Testis (tissue), 3 donors: ENCODE results near the gene ALDH9A1. TPM values are rescaled to one million over a fixed set of nuclear protein-coding genes. Genes with fewer than 3 reads are reported as not detected.

ENCODE experiments used
- DNase-seq: peaks from one replicate; pipeline ENCODE4 v3.0.0-alpha.2; 2019
- H3K27ac ChIP-seq, 2 donors: fragments of 200-600 bp; sonication (generic); one replicate each; pipeline ENCODE4 v1.5.1; 2019
- H3K27me3 ChIP-seq: fragments of 200-600 bp; sonication (generic); one replicate; pipeline ENCODE4 v1.5.1; 2019
- H3K36me3 ChIP-seq: fragments of 200-600 bp; sonication (generic); one replicate; pipeline ENCODE4 v1.5.1; 2017; ENCODE audit warnings: low read depth; ENCODE audit errors: missing control alignments
- H3K4me1 ChIP-seq: fragments of 200-600 bp; sonication (generic); one replicate; pipeline ENCODE4 v1.5.1; 2019
- H3K4me3 ChIP-seq, 2 donors: fragments of 200-600 bp; sonication (generic); one replicate each; pipeline ENCODE4 v1.5.1; 2017 to 2019
- H3K9me3 ChIP-seq: fragments of 200-600 bp; sonication (generic); one replicate; pipeline ENCODE4 v1.5.1; 2017
- POLR2A ChIP-seq: fragments of 450-650 bp; IDR thresholded peaks from one replicate; pipeline ENCODE4 v1.6.1; 2017; ENCODE audit warnings: antibody characterized with exemption, mild to moderate bottlenecking, moderate library complexity
- WGBS, 2 donors: methylation state at CpG; one replicate each; pipeline ENCODE4 v1.1.5; 2018; 5-methylcytosine and 5-hydroxymethylcytosine counted together
- intact Hi-C: fragments of 100-400 bp; cut with DNase I; formaldehyde crosslinking; loops from one replicate; pipeline ENCODE4 v1.15.1; 2023; ENCODE audit warnings: low total_unique reads
- polyA plus RNA-seq: library from polyadenylated mRNA; stranded (reverse); fragments of 350-450 nt; fragmentation: Illumina TruSeq; extraction: RNeasy Lipid Tissue Mini Kit (QIAGEN cat#74804); gene quantifications from one replicate; pipeline ENCODE4 v1.2.3, GENCODE V29; 2014; ENCODE audit warnings: low read depth, low replicate concordance; ENCODE audit not compliant: insufficient read depth
- total RNA-seq, 2 donors: library from RNA; depleted of rRNA; stranded (reverse); fragments of >200 nt; gene quantifications; one replicate each; pipeline ENCODE4 v1.2.3, GENCODE V29; 2016
- TF ChIP-seq, protein P1 (sequence below), 3 experiments: fragments of 450-650 bp in 2 of 3; fragments of 200-600 bp in 1 of 3; sonication (generic) in 1 of 3; IDR thresholded peaks; one replicate each; pipeline ENCODE4 v1.5.1; 2016 to 2019; ENCODE audit warnings: antibody characterized with exemption in 3 of 3, mild to moderate bottlenecking in 2 of 3, moderate library complexity in 1 of 3

ALDH9A1 gene
- total and polyA plus RNA-seq, 3 donors from 2014 or later: 144 to 201 (median 188) TPM

DNA sequence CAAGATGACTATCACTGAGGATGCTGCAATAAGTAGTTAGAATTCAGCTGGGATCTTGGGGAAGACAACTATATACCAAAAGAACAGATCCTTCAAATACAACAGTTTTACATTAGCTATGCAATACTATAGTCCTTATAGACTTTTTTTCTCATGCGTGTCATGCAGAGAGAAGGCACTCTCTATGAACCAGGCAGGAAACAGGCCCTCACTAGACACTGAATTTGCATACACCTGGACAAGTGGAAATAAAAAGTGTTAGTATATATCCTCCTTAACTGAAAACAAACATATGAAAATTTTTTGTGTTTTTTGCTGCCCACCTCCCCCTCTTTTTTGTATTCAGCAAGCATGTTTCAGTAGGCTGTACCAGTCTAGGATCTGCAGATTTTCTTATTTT lies 40.4 kb upstream of the ALDH9A1 start:
- H3K27ac ChIP-seq: no peak overlapping the region
- H3K27me3 ChIP-seq: no peaks in the 10 kb centered on the region
- no peak for DNase-seq
- no peak for TF ChIP-seq POLR2A
- TF ChIP-seq, protein P1, sequence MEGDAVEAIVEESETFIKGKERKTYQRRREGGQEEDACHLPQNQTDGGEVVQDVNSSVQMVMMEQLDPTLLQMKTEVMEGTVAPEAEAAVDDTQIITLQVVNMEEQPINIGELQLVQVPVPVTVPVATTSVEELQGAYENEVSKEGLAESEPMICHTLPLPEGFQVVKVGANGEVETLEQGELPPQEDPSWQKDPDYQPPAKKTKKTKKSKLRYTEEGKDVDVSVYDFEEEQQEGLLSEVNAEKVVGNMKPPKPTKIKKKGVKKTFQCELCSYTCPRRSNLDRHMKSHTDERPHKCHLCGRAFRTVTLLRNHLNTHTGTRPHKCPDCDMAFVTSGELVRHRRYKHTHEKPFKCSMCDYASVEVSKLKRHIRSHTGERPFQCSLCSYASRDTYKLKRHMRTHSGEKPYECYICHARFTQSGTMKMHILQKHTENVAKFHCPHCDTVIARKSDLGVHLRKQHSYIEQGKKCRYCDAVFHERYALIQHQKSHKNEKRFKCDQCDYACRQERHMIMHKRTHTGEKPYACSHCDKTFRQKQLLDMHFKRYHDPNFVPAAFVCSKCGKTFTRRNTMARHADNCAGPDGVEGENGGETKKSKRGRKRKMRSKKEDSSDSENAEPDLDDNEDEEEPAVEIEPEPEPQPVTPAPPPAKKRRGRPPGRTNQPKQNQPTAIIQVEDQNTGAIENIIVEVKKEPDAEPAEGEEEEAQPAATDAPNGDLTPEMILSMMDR (IDR thresholded peaks at IDR 0.05): no peak
- no peaks in the 10 kb centered on the region for H3K9me3 ChIP-seq
- intact Hi-C loops: no loop called here
- WGBS, 2 donors: 92 to 100% methylated on average over 1 of the region's 1 CpG
- H3K36me3 ChIP-seq: no peaks in the 10 kb centered on the region
- no peaks in the 10 kb centered on the region for H3K4me1 ChIP-seq
- no peak overlapping the region for H3K4me3 ChIP-seq

DNA sequence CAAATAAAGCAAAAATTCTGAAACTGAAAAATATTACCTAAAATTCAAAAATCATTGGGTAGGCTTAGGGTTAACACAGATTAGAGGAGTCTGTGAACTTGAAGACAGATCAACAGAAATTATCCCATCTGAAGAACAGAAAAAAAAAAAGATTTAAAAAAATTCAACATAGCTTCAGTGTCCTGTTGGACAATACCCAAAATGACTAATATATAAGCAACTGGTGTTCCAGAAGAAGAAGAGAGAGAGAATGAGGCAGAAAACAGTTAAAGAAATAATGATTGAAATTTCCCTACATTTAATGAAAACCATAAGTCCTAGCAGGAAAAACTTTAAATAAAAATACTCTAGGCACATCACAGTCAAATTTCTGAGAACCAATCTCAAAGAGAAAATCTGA lies 38.8 kb upstream of the ALDH9A1 start:
- Histone ChIP-seq H3K27ac (no peak overlapping the region), H3K4me3 (no peak overlapping the region), H3K4me1 (no peaks in the 10 kb centered on the region), H3K9me3 (no peaks in the 10 kb centered on the region), H3K27me3 (no peaks in the 10 kb centered on the region), H3K36me3 (no peaks in the 10 kb centered on the region)
- TF ChIP-seq, protein P1 (IDR thresholded peaks at IDR 0.05): no peak
- TF ChIP-seq POLR2A: no peak
- intact Hi-C loops: no loop called here
- DNase-seq: no peak

DNA sequence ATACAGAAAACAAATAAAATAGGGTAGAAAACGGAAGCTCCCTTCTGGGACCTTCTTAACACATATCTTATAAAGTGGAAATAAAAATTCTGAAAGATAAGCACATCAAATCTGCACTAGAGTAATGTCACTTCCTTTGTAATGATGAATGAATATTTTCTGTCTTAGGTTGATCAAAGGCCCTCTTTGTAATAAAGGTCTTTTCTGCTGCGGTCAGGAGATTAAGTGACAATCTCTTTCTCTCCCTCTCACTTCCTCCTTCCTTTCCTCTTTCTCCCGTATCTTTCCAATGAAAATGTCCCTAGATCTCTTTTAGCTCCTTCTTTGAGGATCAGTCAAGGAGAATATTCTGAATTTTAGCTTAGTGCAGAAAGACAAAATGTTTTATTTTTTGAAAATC lies 36.5 kb upstream of the ALDH9A1 start:
- DNase-seq: no peak
- H3K27ac ChIP-seq: no peak overlapping the region
- no peaks in the 10 kb centered on the region for H3K4me1 ChIP-seq
- H3K36me3 ChIP-seq: no peaks in the 10 kb centered on the region
- WGBS, 2 donors: 73 to 82% methylated on average over 3 of the region's 3 CpGs
- H3K27me3 ChIP-seq: no peaks in the 10 kb centered on the region
- intact Hi-C loops: no loop called here
- no peak overlapping the region for H3K4me3 ChIP-seq
- TF ChIP-seq, protein P1 (IDR thresholded peaks at IDR 0.05): no peak
- TF ChIP-seq POLR2A: no peak
- H3K9me3 ChIP-seq: no peaks in the 10 kb centered on the region

- Histone ChIP-seq H3K36me3 (no peaks in the 10 kb centered on the region), H3K4me3 (no peak overlapping the region), H3K27ac (no peak overlapping the region), H3K4me1 (no peaks in the 10 kb centered on the region), H3K9me3 (no peaks in the 10 kb centered on the region), H3K27me3 (no peaks in the 10 kb centered on the region)
- TF ChIP-seq POLR2A: no peak
- TF ChIP-seq, protein P1 (IDR thresholded peaks at IDR 0.05): no peak
- intact Hi-C loops: no loop called here
- WGBS, 2 donors: 86 to 90% methylated on average over 2 of the region's 2 CpGs
- DNase-seq: no peak
These were observed 28.5 kb upstream of the ALDH9A1 start for GRCh38 chr1:165726841-165727240.

GRCh38 chr1:165726169-165726568 lies 27.8 kb upstream of the ALDH9A1 start:
- TF ChIP-seq, protein P1 (IDR thresholded peaks at IDR 0.05): no peak
- no peak for TF ChIP-seq POLR2A
- 91 to 92% methylated on average over 2 of the region's 2 CpGs for WGBS, 2 donors
- H3K27me3 ChIP-seq: no peaks in the 10 kb centered on the region
- intact Hi-C loops: no loop called here
- no peaks in the 10 kb centered on the region for H3K4me1 ChIP-seq
- no peak for DNase-seq
- H3K9me3 ChIP-seq: no peaks in the 10 kb centered on the region
- H3K27ac ChIP-seq: no peak overlapping the region
- H3K36me3 ChIP-seq: no peaks in the 10 kb centered on the region
- no peak overlapping the region for H3K4me3 ChIP-seq
